ENCODE measurements around the gene PHACTR1. TPM values are rescaled to one million over a fixed set of nuclear protein-coding genes. Genes with fewer than 3 reads are reported as not detected.
A peak's percentile ranks its signal among the peaks of the same experiment; 100 is the strongest.

Gene PHACTR1
- total RNA-seq, 2 donors from 2014 or later, result 6.0 to 12.9 TPM

GRCh38 chr6:13338038-13338437 lies 621.5 kb downstream of the PHACTR1 start:
- Histone ChIP-seq H3K27me3 (no peaks in the 10 kb centered on the region), H3K36me3 (replicated peaks in 1 of 2; ENCODE audit: insufficient read depth in 1 of 2, low read depth in 2 of 2) (no peaks in the 10 kb centered on the region), H3K9me3 (peaks cover 0 to 5% (median 0%) of the 10 kb centered on the region in 3 donors), H3K4me3 (no peak overlapping the region), H3K4me1 (no peaks in the 10 kb centered on the region), H3K27ac (no peak overlapping the region)
- TF ChIP-seq POLR2A (IDR thresholded peaks at IDR 0.05), result no peak
- TF ChIP-seq, protein P1, sequence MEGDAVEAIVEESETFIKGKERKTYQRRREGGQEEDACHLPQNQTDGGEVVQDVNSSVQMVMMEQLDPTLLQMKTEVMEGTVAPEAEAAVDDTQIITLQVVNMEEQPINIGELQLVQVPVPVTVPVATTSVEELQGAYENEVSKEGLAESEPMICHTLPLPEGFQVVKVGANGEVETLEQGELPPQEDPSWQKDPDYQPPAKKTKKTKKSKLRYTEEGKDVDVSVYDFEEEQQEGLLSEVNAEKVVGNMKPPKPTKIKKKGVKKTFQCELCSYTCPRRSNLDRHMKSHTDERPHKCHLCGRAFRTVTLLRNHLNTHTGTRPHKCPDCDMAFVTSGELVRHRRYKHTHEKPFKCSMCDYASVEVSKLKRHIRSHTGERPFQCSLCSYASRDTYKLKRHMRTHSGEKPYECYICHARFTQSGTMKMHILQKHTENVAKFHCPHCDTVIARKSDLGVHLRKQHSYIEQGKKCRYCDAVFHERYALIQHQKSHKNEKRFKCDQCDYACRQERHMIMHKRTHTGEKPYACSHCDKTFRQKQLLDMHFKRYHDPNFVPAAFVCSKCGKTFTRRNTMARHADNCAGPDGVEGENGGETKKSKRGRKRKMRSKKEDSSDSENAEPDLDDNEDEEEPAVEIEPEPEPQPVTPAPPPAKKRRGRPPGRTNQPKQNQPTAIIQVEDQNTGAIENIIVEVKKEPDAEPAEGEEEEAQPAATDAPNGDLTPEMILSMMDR (IDR thresholded peaks at IDR 0.05), result no peak
- intact Hi-C loops (cut with DNase I), result loop anchor here (10.0 kb wide), 1 partner anchor 237 kb away; the partner anchor contains the start of gene SIRT5
- ATAC-seq, result no peak
- peak in 1 of 4 donors; percentile 20 for DNase-seq
- WGBS, 2 donors, result 68 to 80% methylated on average over 5 of the region's 5 CpGs

Small RNA genes lying within 50 kb of the gene (small RNA-seq; reads per million reads assigned to genes)
- gene RNU1-11P, result not detected
